K562 (cell line): ENCODE results near the gene KNDC1. TPM values are rescaled to one million over a fixed set of nuclear protein-coding genes. Genes with fewer than 3 reads are reported as not detected.

ENCODE experiments used
- IFI16 ChIP-seq: fragments of 250-450 bp; sonication (Bioruptor Pico); IDR thresholded peaks from 2 replicates; pipeline ENCODE4 v2.1.2; 2022; ENCODE audit warnings: mild to moderate bottlenecking, inconsistent platforms
- KDM1A ChIP-seq, 2 experiments: fragments of 450-650 bp; IDR thresholded peaks; 2 replicates each; pipeline ENCODE4 v1.6.1; 2016; ENCODE audit warnings: mild to moderate bottlenecking in 2 of 2
- NBN ChIP-seq: fragments of 450-650 bp; IDR thresholded peaks from 2 replicates; pipeline ENCODE4 v1.6.1; 2016; ENCODE audit warnings: low read depth, mild to moderate bottlenecking
- ZNF263 ChIP-seq: sonication (generic); formaldehyde crosslinking; IDR thresholded peaks from 2 replicates; pipeline ENCODE4 v1.8.0; 2022; ENCODE audit warnings: mild to moderate bottlenecking, missing genetic modification reagents, borderline replicate concordance
- ZNF584 ChIP-seq: fragments of 200-800 bp; sonication (Bioruptor generic); IDR thresholded peaks from 2 replicates; pipeline ENCODE4 v1.6.1; 2016; ENCODE audit warnings: low read depth, mild to moderate bottlenecking, missing genetic modification characterization, missing compliant biosample characterization
- polyA plus RNA-seq, 8 experiments: library from polyadenylated mRNA; depleted of rRNA in 4 of 8; stranded (reverse) in 5 of 8; unstranded in 3 of 8; fragments of >200 nt; fragmentation: Nextera tagmentation in 2 of 8; fragmentation: Illumina TruSeq in 1 of 8; extraction: Ambion mirVana in 2 of 8; extraction: Trizol in 1 of 8; gene quantifications; 2 replicates each; pipeline versions ENCODE4 v1.2.1 to v1.2.3, GENCODE V29; 2011 to 2014; ENCODE audit warnings: inconsistent platforms in 1 of 8, missing spikeins in 1 of 8
- total RNA-seq, 7 experiments: library from RNA; depleted of rRNA in 6 of 7; stranded (reverse); fragments of >200 nt in 6 of 7; fragmentation: Illumina TruSeq in 2 of 7; extraction: Trizol in 2 of 7; gene quantifications; 2 replicates each; pipeline versions ENCODE4 v1.2.1 to v1.2.3, GENCODE V29; 2011 to 2021; ENCODE audit warnings: low replicate concordance in 1 of 7
- TF ChIP-seq, protein P1 (sequence below): sonication (generic); formaldehyde crosslinking; IDR thresholded peaks from 2 replicates; pipeline ENCODE4 v1.8.0; 2023; ENCODE audit warnings: missing genetic modification reagents, mild to moderate bottlenecking, borderline replicate concordance
- TF ChIP-seq, protein P2 (sequence below): fragments of 450-650 bp; IDR thresholded peaks from 2 replicates; pipeline ENCODE4 v1.7.1; 2018; ENCODE audit warnings: mild to moderate bottlenecking, low read depth; ENCODE audit not compliant: partially characterized antibody
- TF ChIP-seq, protein P3 (sequence below): fragments of 250-450 bp; sonication (Bioruptor Pico); IDR thresholded peaks from 2 replicates; pipeline ENCODE4 v1.4.0; 2020; ENCODE audit warnings: mild to moderate bottlenecking
- TF ChIP-seq, protein P4 (sequence below), 2 experiments: IDR thresholded peaks; 2 replicates each; pipeline ENCODE4 v1.6.1; 2011; ENCODE audit warnings: borderline replicate concordance in 1 of 2, control low read depth in 1 of 2, low read depth in 1 of 2, low read length in 1 of 2, mild to moderate bottlenecking in 1 of 2, mixed read lengths in 1 of 2, moderate library complexity in 1 of 2; ENCODE audit not compliant: insufficient read depth in 1 of 2, insufficient read length in 1 of 2, poor library complexity in 1 of 2, severe bottlenecking in 1 of 2; ENCODE audit errors: extremely low read depth in 1 of 2

KNDC1 gene
- total and polyA plus RNA-seq, 9 of the 15 experiments (the other 6 are each of a cell fraction or from before 2014, with no cell fraction given), result 0.07 to 0.26 (median 0.11) TPM; not detected in 6

DNA sequence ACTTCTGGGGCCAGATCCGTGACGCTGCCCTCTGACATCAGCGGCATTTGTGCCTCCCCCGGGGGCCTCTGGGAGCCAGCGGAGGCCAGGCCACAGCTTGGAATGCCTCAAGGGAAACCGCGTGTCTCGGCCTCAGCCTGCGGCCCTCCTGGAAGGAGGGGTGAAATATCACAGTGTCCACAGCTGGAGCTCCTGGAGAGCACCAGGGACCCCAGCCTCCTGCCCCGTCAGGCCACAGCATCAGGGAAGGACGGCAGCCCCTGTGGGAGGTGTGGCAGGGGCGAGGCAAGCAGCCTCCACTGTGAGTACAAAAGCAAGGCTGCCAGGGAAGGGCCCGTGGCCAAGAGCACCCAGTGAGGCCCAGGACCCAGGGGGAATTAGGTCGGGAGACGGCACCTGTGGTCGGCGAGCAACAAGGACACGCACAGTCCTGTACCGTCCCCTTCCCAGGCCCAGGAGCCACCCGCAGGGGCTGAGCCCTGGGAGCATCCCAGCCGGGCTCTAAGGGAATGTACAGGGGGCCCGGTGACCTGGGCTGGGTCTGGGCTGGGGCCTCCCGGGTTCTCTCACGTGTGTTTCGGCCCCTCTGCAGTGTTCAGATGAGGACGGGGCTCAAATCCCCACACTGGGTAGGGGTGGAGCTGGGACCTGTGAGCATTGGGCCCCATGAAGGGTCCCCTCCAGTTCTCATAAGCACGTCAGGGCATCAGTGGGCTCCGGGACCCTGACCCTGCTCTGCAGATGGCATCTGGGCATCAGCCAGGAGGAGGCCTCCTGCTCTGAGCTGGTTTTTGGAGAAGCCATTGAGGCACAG lies 18.7 kb upstream of the KNDC1 start (continued):
- TF ChIP-seq, protein P1, sequence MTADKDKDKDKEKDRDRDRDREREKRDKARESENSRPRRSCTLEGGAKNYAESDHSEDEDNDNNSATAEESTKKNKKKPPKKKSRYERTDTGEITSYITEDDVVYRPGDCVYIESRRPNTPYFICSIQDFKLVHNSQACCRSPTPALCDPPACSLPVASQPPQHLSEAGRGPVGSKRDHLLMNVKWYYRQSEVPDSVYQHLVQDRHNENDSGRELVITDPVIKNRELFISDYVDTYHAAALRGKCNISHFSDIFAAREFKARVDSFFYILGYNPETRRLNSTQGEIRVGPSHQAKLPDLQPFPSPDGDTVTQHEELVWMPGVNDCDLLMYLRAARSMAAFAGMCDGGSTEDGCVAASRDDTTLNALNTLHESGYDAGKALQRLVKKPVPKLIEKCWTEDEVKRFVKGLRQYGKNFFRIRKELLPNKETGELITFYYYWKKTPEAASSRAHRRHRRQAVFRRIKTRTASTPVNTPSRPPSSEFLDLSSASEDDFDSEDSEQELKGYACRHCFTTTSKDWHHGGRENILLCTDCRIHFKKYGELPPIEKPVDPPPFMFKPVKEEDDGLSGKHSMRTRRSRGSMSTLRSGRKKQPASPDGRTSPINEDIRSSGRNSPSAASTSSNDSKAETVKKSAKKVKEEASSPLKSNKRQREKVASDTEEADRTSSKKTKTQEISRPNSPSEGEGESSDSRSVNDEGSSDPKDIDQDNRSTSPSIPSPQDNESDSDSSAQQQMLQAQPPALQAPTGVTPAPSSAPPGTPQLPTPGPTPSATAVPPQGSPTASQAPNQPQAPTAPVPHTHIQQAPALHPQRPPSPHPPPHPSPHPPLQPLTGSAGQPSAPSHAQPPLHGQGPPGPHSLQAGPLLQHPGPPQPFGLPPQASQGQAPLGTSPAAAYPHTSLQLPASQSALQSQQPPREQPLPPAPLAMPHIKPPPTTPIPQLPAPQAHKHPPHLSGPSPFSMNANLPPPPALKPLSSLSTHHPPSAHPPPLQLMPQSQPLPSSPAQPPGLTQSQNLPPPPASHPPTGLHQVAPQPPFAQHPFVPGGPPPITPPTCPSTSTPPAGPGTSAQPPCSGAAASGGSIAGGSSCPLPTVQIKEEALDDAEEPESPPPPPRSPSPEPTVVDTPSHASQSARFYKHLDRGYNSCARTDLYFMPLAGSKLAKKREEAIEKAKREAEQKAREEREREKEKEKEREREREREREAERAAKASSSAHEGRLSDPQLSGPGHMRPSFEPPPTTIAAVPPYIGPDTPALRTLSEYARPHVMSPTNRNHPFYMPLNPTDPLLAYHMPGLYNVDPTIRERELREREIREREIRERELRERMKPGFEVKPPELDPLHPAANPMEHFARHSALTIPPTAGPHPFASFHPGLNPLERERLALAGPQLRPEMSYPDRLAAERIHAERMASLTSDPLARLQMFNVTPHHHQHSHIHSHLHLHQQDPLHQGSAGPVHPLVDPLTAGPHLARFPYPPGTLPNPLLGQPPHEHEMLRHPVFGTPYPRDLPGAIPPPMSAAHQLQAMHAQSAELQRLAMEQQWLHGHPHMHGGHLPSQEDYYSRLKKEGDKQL (CRISPR knock-in tag), result no peak
- TF ChIP-seq NBN (no peak), KDM1A (IDR thresholded peaks at IDR 0.05) (no peak), IFI16 (no peak), ZNF584 (no peak), ZNF263 (CRISPR knock-in tag) (no peak)
- TF ChIP-seq, protein P2, sequence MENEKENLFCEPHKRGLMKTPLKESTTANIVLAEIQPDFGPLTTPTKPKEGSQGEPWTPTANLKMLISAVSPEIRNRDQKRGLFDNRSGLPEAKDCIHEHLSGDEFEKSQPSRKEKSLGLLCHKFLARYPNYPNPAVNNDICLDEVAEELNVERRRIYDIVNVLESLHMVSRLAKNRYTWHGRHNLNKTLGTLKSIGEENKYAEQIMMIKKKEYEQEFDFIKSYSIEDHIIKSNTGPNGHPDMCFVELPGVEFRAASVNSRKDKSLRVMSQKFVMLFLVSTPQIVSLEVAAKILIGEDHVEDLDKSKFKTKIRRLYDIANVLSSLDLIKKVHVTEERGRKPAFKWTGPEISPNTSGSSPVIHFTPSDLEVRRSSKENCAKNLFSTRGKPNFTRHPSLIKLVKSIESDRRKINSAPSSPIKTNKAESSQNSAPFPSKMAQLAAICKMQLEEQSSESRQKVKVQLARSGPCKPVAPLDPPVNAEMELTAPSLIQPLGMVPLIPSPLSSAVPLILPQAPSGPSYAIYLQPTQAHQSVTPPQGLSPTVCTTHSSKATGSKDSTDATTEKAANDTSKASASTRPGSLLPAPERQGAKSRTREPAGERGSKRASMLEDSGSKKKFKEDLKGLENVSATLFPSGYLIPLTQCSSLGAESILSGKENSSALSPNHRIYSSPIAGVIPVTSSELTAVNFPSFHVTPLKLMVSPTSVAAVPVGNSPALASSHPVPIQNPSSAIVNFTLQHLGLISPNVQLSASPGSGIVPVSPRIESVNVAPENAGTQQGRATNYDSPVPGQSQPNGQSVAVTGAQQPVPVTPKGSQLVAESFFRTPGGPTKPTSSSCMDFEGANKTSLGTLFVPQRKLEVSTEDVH, result no peak
- TF ChIP-seq, protein P3, sequence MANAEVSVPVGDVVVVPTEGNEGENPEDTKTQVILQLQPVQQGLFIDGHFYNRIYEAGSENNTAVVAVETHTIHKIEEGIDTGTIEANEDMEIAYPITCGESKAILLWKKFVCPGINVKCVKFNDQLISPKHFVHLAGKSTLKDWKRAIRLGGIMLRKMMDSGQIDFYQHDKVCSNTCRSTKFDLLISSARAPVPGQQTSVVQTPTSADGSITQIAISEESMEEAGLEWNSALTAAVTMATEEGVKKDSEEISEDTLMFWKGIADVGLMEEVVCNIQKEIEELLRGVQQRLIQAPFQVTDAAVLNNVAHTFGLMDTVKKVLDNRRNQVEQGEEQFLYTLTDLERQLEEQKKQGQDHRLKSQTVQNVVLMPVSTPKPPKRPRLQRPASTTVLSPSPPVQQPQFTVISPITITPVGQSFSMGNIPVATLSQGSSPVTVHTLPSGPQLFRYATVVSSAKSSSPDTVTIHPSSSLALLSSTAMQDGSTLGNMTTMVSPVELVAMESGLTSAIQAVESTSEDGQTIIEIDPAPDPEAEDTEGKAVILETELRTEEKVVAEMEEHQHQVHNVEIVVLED, result no peak
- TF ChIP-seq, protein P4, sequence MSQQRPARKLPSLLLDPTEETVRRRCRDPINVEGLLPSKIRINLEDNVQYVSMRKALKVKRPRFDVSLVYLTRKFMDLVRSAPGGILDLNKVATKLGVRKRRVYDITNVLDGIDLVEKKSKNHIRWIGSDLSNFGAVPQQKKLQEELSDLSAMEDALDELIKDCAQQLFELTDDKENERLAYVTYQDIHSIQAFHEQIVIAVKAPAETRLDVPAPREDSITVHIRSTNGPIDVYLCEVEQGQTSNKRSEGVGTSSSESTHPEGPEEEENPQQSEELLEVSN (IDR thresholded peaks at IDR 0.05; ENCODE audit: borderline replicate concordance in 1 of 2, extremely low read depth in 1 of 2, insufficient read depth in 1 of 2, insufficient read length in 1 of 2, low read depth in 1 of 2, low read length in 1 of 2, poor library complexity in 1 of 2, severe bottlenecking in 1 of 2), result no peak
